Fibroblast of skin of right biceps (primary cell): ENCODE data around the gene CEBPB.
"Not testable (repeated sequence)": the region's sequence is repeated elsewhere in the genome, so short reads cannot be mapped to it uniquely, and the experiment has no call there.

Experiments
- DNase-seq: peaks from one replicate; pipeline ENCODE4 v3.0.0-alpha.2; 2013

Gene CEBPB

GRCh38 chr20:50193836-50194421, 3.3 kb downstream of the CEBPB start:
- DNase-seq: peak; percentile 34

GRCh38 chr20:50194422-50194830, 3.8 kb downstream of the CEBPB start:
- DNase-seq: no peak

DNA sequence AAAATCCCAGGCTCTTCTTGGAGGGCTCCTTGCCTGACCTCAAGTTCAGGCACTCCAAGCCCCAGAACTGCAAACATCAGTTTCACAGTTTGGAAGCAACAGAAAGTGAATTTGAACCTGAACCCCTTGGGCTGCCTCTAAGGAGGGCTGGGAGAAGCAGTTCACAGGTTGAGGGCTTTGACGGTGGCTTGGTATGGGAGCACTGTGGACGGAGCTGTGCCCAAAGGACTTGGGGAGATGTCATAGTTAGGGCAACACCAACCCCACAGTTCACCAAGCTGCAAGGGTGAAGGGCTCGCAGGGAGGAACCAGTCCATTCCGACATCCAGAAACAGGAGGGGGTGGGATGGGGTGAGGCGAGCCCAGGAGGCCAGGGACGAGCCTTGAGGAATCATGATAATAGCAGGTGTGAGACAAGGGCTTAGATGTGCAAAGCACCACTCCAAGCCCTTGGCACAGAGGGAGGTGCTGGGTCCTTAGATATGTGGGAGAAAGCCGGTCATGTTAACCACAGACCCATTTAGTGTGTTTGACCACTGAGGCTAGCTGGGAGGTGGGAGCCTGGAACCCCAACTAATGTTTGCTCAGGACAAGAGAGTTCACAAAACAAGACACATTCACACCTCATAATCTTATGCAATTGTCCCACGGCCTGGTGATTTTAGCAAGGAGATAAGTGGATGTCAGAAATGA, 4.3 kb downstream of the CEBPB start:
- DNase-seq: peak; percentile 10

- no peak for DNase-seq
Measured at GRCh38 chr20:50195524-50196120, 5.0 kb downstream of the CEBPB start.

- DNase-seq: no peak
Measured at GRCh38 chr20:50196248-50196647, 5.6 kb downstream of the CEBPB start.

DNA sequence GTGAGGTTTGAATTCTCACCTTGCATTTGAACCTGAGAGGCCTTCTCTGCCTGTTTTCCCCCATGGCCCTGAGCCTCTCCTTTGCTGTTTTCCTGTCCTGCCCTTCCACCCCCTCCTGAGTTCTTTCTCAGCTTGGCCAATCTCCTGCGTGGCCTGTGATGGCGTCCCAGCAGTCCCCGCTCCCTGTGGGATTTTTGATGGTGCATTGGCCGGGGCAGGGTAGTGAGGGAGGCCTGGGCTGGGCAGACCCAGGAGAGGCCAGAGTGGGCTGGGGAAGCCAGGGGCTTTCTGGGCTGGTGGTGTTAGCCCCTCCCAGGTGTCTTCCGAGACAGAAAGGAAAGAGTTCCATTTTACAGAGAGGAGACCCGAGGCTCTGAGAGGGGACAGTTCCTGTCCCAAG, 6.3 kb downstream of the CEBPB start:
- no peak for DNase-seq

- no peak for DNase-seq
Measured at GRCh38 chr20:50197463-50198179, 7.0 kb downstream of the CEBPB start.

- DNase-seq: no peak
Measured at GRCh38 chr20:50198180-50198666, 7.6 kb downstream of the CEBPB start.

GRCh38 chr20:50198716-50199115, 8.1 kb downstream of the CEBPB start:
- no peak for DNase-seq

- DNase-seq: no peak
Measured at GRCh38 chr20:50199703-50200102, 9.1 kb downstream of the CEBPB start.

DNA sequence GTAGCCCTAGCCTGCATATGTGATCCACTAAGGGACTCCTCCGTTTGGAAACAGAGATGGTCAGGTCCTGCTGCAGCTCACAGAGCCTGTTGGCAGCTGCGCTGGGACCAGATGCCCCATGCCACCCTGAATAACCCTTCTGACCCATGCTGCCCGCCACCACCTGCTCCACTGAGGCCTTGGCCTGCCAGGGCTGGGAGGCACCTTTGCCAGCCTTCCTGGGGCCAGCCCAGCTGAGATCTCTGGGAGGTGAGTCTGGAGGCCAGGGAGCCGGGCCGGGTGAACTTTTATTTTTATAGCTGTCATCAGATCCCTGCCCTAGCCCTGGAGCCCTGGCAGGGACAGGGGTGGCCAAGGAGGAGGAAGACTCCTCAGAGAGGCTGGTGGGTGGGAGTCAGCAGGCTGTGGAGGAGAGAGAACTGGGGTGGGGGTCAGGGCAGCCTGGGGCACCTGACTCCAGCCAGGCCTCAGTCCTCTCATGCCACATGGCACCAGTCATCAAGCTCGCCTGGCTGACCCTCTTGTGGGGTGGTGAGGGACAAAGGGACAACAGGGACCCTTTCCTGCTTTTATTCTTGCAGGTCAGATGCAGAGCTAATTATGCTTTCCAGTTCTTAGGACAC, 10.0 kb downstream of the CEBPB start:
- no peak for DNase-seq

GRCh38 chr20:50201710-50202109, 11.1 kb downstream of the CEBPB start:
- DNase-seq: not testable (repeated sequence)

- no peak for DNase-seq
Measured at GRCh38 chr20:50202677-50203076, 12.0 kb downstream of the CEBPB start.

GRCh38 chr20:50203951-50204937, 13.6 kb downstream of the CEBPB start:
- DNase-seq: no peak

DNA sequence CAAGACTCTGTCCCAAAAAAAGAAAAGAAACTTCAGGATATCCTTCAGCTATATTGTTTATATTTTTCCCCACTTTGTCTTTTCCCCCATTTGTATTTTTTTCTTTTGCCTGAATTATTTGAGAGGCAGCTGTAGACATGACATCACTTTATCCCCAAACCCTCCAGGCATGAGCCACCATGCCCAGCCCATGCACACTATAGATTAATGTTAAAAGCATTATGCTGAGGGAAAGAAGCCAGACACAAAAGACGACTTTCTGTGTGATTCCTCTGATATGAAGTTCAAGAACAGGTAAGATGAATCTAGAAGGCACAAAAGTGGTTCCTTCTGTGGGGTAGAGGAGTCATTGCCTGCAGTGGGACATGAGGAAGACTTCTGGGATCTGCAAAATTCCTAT, 16.4 kb downstream of the CEBPB start:
- DNase-seq: no peak

- no peak for DNase-seq
Measured at GRCh38 chr20:50208085-50208491, 17.5 kb downstream of the CEBPB start.

GRCh38 chr20:50208815-50209214, 18.2 kb downstream of the CEBPB start:
- not testable (repeated sequence) for DNase-seq

DNA sequence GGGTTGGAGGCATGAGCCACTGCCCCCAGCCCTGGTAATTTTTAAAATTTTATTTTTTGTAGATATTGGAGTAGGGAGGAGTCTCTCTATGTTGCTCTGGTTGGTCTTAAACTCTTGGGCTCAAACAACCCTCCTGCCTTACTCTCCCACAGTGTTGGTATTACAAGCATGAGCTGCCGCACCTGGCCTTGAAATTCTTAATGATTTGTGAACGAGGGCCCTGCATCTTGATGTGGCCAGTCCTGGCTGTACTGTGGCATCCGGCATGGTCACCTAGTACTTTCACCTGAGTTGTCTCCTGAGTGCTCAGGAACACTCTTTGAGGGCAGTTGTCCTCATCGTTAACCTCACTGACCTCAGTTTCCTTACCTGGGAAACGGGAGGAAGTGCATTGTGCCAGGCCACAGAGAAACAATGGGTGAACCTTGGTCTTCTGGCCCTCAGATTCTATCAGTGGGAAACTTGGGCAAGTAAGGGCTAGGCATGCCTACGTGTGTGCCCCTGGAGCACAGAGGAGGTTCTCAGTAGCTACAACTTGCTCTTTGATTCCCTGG, 19.5 kb downstream of the CEBPB start:
- no peak for DNase-seq

- DNase-seq: no peak
Measured at GRCh38 chr20:50211091-50211490, 20.5 kb downstream of the CEBPB start.

DNA sequence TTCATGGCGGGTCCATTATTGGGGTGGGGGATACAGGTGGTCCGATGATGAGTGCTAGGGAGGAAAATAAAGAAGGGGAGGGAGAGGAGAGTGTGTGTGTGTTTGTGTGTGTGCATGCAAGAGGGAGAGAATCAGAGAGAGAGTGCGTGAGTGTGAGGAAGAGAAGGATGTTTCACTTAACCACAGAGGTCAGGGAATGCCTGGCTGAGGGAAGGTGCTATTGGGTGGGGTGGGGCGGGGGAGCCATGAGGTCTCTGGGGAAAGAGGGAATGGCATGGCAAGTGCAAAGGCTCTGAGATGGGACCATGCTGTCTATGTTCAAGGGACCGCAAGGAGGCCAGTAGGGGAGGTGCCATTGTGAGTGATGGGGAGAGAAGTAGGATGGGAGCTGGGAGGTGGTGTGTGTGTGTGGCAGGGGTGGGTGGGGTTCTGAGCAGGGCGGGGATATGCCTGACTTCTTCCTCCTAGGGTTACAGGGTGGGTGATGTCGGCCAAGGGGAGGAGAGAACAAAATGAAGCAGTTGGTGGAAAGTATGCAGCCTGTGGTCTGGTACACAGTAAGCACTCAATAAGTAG, 23.0 kb downstream of the CEBPB start:
- no peak for DNase-seq
